Natural killer cell (primary cell): ENCODE data around the gene PRPF8. TPM values are rescaled to one million over a fixed set of nuclear protein-coding genes. Genes with fewer than 3 reads are reported as not detected.

ENCODE experiments used
- ATAC-seq, 3 donors: fragments of 150-1000 bp in 2 of 3; fragments of 200-7000 bp in 1 of 3; cut with Tn5 transposase; 1 replicate in 1 of 3; 2 replicates in 2 of 3; pipeline ENCODE4 v1.10.0; 2021; ENCODE audit warnings: mild to moderate bottlenecking in 2 of 3, moderate library complexity in 2 of 3
- DNase-seq, 2 donors: peaks; one replicate each; pipeline versions ENCODE4 v3.0.0 to v3.0.0-alpha.2; 2013 to 2021; ENCODE audit warnings: mixed read lengths in 1 of 2
- H3K27ac ChIP-seq: one replicate; pipeline ENCODE4 v1.5.1; 2013; ENCODE audit warnings: mild to moderate bottlenecking, low read length
- H3K27me3 ChIP-seq: one replicate; pipeline ENCODE4 v1.6.1; 2013; ENCODE audit warnings: low read length; ENCODE audit not compliant: control insufficient read depth, insufficient read depth
- H3K36me3 ChIP-seq: one replicate; pipeline ENCODE4 v1.6.1; 2013; ENCODE audit warnings: low read length; ENCODE audit not compliant: control insufficient read depth, insufficient read depth
- H3K4me1 ChIP-seq: one replicate; pipeline ENCODE4 v1.6.1; 2013; ENCODE audit warnings: low read length; ENCODE audit not compliant: control insufficient read depth, insufficient read depth
- H3K4me3 ChIP-seq: one replicate; pipeline ENCODE4 v1.5.1; 2013; ENCODE audit warnings: low read length
- H3K9me3 ChIP-seq: one replicate; pipeline ENCODE4 v1.6.1; 2013; ENCODE audit warnings: low read length; ENCODE audit not compliant: control insufficient read depth, insufficient read depth
- H3K27ac Mint-ChIP-seq, 2 donors: one replicate each; pipeline ENCODE4 v1.8.0; 2022; ENCODE audit warnings: mild to moderate bottlenecking in 2 of 2, mixed read lengths in 2 of 2, moderate library complexity in 1 of 2
- H3K27me3 Mint-ChIP-seq, 2 donors: one replicate each; pipeline ENCODE4 v1.8.0; 2022; ENCODE audit warnings: low read depth in 2 of 2, mixed read lengths in 2 of 2
- H3K36me3 Mint-ChIP-seq: one replicate; pipeline ENCODE4 v1.8.0; 2022; ENCODE audit warnings: mixed read lengths
- H3K4me1 Mint-ChIP-seq, 2 donors: one replicate each; pipeline ENCODE4 v1.8.0; 2022; ENCODE audit warnings: mixed read lengths in 2 of 2
- H3K4me3 Mint-ChIP-seq: one replicate; pipeline ENCODE4 v1.8.0; 2022; ENCODE audit warnings: mild to moderate bottlenecking, moderate library complexity, mixed read lengths
- H3K9me3 Mint-ChIP-seq, 2 donors: one replicate each; pipeline ENCODE4 v1.8.0; 2022; ENCODE audit warnings: mixed read lengths in 2 of 2
- CTCF ChIP-seq: fragments of 200-600 bp; IDR thresholded peaks from one replicate; pipeline ENCODE4 v1.8.0; 2022; ENCODE audit warnings: antibody characterized with exemption
- WGBS: methylation state at CpG from one replicate; pipeline ENCODE4 v1.1.7; 2013; ENCODE audit warnings: missing lambda C conversion rate; ENCODE audit not compliant: insufficient coverage; 5-methylcytosine and 5-hydroxymethylcytosine counted together
- intact Hi-C: fragments of 100-400 bp; cut with micrococcal nuclease; formaldehyde crosslinking; loops from one replicate; pipeline ENCODE4 v1.14.2; 2022
- total RNA-seq, 4 donors: library from RNA; stranded (reverse); fragments of 120-200 nt in 1 of 4; gene quantifications; one replicate each; pipeline versions ENCODE4 v1.2.3 to v1.2.4, GENCODE V29; 2013 to 2022

Gene PRPF8
- total RNA-seq, 3 donors from 2014 or later (not counting 1 experiment from before 2014, with no cell fraction given), result 475 to 508 (median 480) TPM

- Histone ChIP-seq H3K9me3 (no peaks in the 10 kb centered on the region), H3K27ac (no peak overlapping the region), H3K27me3 (no peaks in the 10 kb centered on the region), H3K36me3 (no peaks in the 10 kb centered on the region), H3K4me3 (no peak overlapping the region), H3K4me1 (peaks cover 23% of the 10 kb centered on the region)
- ATAC-seq (no peak), DNase-seq (no peak)
- peaks cover 0 to 7% of the 10 kb centered on the region in 2 donors for H3K4me1 Mint-ChIP-seq
- WGBS, result 96% methylated on average over 10 of the region's 12 CpGs
- H3K4me3 Mint-ChIP-seq, result no peak overlapping the region
- H3K27me3 Mint-ChIP-seq, result no peaks in the 10 kb centered on the region
- H3K9me3 Mint-ChIP-seq, result no peaks in the 10 kb centered on the region
- H3K27ac Mint-ChIP-seq, result no peak overlapping the region
- no peak for TF ChIP-seq CTCF
- no peaks in the 10 kb centered on the region for H3K36me3 Mint-ChIP-seq
- intact Hi-C loops, result no loop called here
Measured at GRCh38 chr17:1641065-1641403, 43.6 kb downstream of the PRPF8 start.

DNA sequence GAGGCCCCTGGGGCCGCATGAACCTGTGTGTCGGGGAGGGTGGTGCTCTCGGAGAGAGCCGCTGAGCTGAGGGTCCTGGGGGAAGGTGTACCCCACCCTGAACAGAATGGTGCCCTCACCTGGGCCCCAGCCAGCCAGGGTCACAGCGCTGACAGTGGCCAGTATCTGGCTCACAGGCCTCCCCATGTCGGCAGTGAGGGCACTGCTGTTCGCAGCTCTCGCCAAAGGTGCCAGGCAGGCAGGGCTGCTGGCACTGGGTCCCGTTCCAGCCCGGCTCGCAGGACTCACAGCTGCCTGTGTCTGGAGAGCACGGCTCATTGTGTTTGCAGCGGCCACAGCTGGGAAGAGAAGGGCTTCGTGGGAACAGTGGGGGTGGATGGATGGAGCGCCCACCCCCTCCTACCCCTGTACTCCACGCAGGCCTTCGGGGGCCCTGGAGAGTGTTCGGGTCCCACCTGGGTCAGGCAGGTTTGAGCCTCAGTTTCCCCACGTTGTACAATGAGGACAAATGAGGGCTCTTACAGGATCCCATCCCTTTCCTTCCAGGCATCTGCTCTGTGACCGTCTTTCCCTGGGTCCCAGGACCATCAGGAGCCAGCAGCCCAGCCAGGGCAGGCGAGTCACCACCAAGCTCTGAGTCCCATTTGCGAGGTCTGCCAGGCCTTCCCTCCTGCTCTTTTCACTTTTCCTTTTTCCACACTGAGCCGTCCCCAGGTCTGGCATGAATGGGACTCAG lies 44.2 kb downstream of the PRPF8 start:
- H3K9me3 Mint-ChIP-seq, result no peaks in the 10 kb centered on the region
- no peaks in the 10 kb centered on the region for H3K36me3 ChIP-seq
- no peaks in the 10 kb centered on the region for H3K9me3 ChIP-seq
- H3K4me1 ChIP-seq, result peaks cover 18% of the 10 kb centered on the region
- TF ChIP-seq CTCF, result no peak
- H3K27me3 ChIP-seq, result no peaks in the 10 kb centered on the region
- no peak for ATAC-seq
- H3K4me3 Mint-ChIP-seq, result no peak overlapping the region
- no peaks in the 10 kb centered on the region for H3K36me3 Mint-ChIP-seq
- no peak overlapping the region for H3K27ac ChIP-seq
- H3K27me3 Mint-ChIP-seq, result no peaks in the 10 kb centered on the region
- no peak overlapping the region for H3K27ac Mint-ChIP-seq
- peaks cover 0 to 7% of the 10 kb centered on the region in 2 donors for H3K4me1 Mint-ChIP-seq
- H3K4me3 ChIP-seq, result no peak overlapping the region
- WGBS, result 89% methylated on average over 23 of the region's 23 CpGs
- DNase-seq, result no peak
- intact Hi-C loops, result no loop called here

DNA sequence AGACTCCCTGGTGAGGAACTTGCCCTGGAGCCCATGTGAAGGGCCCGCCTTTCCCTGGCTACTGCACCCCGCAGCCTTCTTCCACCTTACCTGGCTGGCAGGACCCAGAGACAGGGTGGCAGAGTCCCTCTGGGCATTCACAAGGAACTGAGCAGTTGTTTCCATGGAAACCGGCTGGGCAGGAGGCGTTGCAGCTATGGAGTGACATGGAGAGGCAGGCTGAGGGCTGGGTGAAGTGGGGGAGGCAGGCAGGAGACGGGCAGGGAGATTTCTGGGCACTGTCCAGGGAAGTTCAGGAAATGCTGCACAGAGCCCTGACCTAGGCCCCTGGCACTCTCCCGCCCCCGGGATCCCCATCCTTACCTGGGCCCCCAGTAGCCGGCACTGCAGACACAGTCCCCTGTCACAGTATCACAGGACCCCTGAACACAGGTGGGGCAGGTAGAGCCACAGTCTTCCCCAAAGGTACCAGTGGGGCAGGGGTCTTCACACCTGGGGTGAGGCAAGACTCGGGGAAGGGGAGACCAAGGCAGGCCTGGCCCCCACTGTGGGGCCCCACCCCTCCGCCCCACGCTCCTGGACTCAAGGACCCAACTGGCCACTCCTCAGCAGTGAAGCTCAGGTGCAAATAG lies 45.0 kb downstream of the PRPF8 start:
- WGBS, result 92% methylated on average over 11 of the region's 11 CpGs
- TF ChIP-seq CTCF, result no peak
- intact Hi-C loops, result no loop called here
- Mint-ChIP-seq H3K4me1 (peaks cover 0 to 7% of the 10 kb centered on the region in 2 donors), H3K36me3 (no peaks in the 10 kb centered on the region), H3K4me3 (no peak overlapping the region), H3K27me3 (no peaks in the 10 kb centered on the region), H3K27ac (no peak overlapping the region), H3K9me3 (no peaks in the 10 kb centered on the region)
- Histone ChIP-seq H3K36me3 (no peaks in the 10 kb centered on the region), H3K27ac (no peak overlapping the region), H3K27me3 (no peaks in the 10 kb centered on the region), H3K4me1 (peaks cover 9% of the 10 kb centered on the region), H3K4me3 (no peak overlapping the region), H3K9me3 (no peaks in the 10 kb centered on the region)
- DNase-seq, result no peak
- ATAC-seq, result no peak
